ENCODE results near the gene RCAN2.

RCAN2 gene

DNA sequence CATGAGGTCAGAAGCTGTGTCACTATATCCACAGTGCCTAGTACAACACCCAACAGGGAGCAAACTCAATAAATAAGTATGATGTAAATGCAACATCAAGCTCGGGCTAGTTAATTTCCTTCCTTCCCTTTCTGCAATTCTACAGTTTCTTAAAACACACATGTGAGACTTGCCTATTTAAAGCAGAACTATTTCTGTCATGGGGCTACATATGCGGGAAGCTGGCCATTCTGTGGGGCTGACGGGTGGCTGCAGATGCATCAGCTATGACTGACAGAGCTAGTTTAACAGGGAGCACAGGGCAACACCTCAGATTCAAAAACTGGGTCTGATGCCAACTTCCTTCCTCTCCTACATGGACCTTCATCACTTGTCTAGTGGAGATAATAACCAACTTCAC is 202.4 kb downstream of the RCAN2 start:
- no peak for DNase-seq

GRCh38 chr6:46287681-46288080 is 203.6 kb downstream of the RCAN2 start:
- DNase-seq = no peak

GRCh38 chr6:46287043-46287442 is 204.2 kb downstream of the RCAN2 start:
- DNase-seq = no peak

- no peak for DNase-seq
These were observed 206.8 kb downstream of the RCAN2 start for GRCh38 chr6:46284475-46284874.

- DNase-seq = no peak
These were observed 210.1 kb downstream of the RCAN2 start for GRCh38 chr6:46281110-46281509.

DNA sequence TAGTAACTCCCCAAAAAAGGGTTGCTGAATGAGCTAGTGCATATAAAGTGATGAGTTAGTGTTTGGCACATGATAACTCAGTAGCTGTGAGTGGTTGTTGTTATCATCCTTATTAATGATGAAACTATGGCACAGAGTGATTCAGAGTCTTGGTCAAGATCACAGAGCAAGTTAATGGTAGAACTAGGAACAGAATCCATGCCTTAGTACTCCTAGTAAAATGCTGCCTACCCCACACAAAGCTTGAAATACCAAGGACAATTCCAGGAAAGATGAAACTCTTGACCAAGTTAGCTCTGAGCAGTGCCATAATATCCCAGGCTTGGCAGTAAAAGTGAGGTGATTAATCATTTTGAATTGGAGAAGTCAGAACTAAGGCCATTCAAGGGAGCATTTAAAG is 211.4 kb downstream of the RCAN2 start:
- DNase-seq = no peak

DNA sequence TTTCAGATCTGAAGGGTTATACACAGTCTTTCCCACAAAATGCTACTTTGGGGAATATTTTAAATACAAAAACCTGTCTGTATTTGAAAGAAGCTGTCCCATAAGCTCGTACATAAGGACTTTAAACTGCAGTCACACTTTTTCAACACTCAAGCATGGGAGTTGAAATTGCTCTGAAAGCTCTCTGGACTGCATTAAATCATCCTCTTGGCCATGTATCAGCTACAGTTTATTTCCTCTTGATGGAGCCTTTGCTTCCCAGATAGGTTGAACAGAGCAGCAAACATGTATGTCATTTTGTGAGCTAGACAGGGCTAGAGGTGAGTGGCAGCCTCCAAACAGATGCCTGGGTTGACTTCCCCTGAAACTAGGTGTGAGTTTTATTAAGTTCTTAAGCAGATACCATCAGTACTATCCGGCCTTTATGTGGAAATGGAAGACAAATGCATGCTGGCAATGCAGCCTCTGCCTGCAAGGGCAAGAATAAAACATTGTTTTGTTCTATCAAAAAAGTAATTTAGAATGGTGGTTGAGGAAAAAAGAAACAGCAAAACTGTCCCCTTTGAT is 214.6 kb downstream of the RCAN2 start:
- DNase-seq = no peak

- no peak for DNase-seq
These were observed 216.7 kb downstream of the RCAN2 start for GRCh38 chr6:46274502-46274901.

GRCh38 chr6:46273911-46274310 is 217.3 kb downstream of the RCAN2 start:
- no peak for DNase-seq

DNA sequence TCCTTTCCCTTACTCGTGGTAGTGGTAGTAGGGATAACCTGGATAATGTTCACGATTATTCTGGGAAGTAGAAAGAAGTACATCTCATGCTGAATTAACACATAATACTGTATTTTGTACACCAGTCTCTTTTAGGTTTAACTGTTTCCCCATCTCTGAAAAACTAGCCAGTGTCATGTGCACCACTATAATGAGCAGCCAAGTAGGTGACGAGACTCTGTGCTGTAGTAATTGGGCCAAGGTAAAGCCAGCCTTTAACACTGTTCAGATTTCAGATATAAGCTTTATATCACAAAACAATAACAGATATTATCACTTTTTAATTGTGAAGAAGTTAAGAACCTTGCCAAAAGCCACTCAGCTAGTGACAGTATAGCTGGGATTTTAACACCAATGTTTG is 219.5 kb downstream of the RCAN2 start:
- no peak for DNase-seq

- DNase-seq = no peak
These were observed 220.1 kb downstream of the RCAN2 start for GRCh38 chr6:46271107-46271506.

- DNase-seq = no peak
These were observed 220.9 kb downstream of the RCAN2 start for GRCh38 chr6:46270336-46270735.

GRCh38 chr6:46269447-46270229 is 221.6 kb downstream of the RCAN2 start:
- DNase-seq = no peak

DNA sequence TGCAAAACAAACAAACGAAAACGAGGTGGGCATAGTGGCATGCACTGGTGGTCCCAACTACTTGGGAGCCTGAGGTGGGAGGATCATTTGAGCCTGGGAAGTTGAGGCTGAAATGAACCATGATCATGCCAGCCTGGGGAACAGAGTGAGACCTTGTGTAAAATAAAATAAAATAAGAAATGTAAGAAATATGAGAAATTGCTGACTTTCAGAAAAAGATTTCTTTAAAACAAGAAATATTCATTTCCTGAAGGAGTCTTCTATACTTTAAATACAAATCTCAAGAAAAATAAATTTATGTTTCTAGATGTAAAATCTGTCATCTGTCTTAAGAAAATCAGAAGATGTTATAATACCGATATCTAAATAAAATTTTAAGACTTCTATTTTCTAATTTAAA is 223.7 kb downstream of the RCAN2 start:
- no peak for DNase-seq

DNA sequence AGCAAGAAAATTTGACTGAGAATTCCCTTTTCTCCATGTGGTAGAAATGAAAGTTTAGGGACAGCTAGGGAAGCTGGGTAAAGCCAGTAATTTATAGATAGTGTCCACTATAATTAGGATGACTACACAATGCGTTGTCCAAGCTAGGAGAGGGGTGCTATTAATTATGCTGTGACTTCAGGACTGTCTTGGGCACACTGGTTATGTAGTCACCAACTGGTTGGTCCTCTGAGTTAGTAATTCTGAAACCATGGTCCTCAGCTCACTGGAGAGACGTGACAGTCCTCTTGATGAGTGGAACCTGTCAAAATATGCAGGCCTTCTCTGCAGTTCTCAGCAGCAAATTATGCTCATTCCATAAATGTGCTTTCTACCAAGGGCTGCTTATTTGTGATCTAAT is 225.9 kb downstream of the RCAN2 start:
- DNase-seq = no peak

DNA sequence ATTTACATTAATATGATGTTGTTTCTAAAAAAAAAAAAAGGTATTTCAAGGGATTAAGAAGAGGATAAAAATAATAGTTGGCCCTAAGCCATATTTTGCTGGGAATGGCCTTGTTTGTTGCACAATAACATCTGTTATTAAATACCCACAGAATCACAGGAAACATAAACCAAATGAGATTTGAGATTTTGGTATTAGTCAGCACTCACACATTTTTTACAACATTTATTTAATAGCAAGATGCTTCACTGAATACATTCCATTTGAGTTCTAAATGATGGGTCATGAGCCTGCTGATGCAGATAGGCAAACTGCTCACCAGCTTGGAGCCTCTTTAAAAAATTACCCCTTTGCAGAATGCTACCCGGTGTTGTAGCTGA is 227.6 kb downstream of the RCAN2 start:
- no peak for DNase-seq

DNA sequence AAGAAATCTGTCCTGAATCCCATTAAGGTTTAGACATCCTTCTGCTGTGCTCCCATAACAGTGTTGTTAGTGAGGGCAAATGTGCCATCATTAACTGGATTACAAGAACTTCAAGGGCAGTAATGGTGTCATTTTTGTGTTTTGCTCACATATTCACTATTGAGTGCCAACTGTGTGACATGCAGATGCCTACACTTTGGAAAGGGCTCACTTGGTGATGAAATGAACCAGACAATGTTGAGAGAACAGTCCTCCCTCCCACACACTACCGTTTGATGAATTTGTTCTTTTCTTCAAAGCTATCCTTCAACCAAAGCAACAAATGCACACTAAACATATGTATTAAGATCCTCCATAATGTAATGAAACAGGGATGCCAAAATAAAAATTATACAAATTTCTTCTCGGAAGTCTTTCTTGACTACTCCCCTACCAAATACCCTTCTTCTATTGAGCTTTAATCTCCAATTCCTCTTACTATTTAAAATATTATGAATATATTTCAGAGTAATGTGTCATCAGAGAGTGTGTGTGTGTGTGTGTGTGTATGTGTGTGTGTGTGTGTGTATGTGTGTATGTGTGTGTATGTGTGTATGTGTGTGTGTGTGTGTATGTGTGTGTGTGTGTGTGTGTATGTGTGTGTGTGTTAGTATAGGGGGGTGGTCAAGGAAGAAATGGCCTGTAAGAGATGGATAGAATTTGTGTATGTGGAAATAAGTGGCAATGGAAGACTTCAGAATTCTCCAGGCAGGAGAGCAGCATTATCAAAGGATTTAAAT is 228.1 kb downstream of the RCAN2 start:
- DNase-seq = no peak

DNA sequence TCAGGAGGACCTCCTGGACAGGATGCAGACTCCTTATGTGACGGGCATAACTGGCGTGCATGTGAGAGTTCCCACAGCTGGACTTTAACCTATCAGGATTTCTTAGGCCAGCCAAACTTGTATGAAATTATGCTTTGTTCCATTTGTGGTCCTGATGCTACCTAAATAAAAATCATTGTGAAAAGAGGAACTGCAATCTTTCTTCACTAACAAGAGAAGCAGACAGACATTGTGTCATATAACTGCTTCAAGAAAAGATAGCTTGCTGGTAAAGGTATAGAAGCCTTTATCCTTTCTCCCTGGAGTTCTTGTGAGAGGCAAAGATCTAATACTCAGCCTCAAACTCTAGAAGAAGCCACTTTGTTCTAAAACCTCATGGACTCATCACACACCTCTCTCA is 233.0 kb downstream of the RCAN2 start:
- DNase-seq = no peak

DNA sequence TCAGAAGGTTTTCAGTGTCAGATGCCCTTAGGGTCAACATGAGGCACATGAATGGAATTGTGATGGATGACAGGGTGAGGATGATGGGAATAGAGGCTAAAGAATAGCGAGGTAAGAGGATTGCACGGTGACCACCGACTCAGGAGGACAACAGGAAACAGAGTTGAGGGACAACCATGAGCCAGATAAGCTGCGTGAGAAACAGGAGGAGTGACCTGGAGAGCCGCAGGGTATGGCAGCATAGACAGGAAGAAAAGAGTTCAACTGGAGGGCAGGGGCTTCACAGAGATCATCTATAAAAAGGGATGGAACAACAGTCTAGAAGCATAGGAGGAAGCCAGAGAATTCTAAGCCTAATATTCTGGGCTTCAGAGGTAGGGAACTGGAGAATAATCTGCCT is 235.7 kb downstream of the RCAN2 start:
- no peak for DNase-seq

DNA sequence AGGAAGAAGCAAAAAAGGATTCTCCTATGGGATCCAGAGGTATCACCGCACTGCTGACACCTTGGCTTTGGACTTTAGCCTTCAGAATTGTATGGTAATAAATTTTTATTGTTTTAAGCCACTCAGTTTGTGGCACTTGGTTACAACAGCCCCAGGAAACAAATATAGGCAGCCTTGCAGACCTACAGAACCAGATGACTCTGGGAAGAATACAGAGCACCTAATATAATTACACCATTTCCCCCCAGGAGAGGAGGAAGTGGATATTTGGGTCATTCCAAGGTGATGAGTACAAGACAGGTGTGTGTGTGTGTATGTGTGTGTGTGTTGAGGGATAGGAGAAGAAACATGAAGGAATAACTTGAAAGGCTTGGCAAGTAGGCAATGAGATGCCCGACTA is 236.3 kb downstream of the RCAN2 start:
- no peak for DNase-seq

- no peak for DNase-seq
These were observed 236.9 kb downstream of the RCAN2 start for GRCh38 chr6:46254331-46254730.

DNA sequence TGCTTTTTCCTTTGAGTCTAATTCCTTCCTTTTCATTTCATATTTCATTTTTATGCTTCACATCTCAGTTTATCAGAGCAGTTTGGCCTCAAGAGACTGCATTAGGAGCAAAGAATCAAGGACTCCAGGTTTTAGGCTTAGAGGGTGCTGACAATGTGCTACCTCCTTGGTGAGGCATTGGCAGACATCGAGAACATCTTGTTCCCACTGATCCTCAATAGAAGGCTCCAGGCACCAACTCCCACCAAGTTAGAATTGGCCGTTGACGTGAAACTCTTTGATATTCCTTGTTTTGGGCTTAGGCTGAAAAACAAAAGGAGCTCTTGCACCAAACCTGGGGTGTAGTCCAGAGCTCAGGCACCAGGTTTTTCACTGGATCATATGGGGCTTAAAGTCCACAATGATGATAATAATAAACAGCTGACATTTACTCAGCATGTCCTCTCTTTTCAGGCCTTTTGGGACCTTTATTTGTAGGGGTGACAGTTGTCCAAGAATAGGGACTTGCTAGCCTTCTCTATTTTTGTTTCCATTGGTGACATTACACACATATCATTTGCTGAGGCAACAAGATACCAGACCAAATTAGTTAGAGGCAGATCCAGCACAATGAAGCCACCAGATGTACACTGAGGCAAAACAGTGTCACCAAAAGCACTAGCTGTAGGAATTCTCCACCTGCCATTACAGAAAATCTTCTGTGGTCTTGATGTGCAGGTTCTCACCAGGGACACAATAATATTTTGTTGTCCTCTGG is 239.5 kb downstream of the RCAN2 start:
- no peak for DNase-seq

GRCh38 chr6:46248143-46248542 is 243.1 kb downstream of the RCAN2 start:
- no peak for DNase-seq

DNA sequence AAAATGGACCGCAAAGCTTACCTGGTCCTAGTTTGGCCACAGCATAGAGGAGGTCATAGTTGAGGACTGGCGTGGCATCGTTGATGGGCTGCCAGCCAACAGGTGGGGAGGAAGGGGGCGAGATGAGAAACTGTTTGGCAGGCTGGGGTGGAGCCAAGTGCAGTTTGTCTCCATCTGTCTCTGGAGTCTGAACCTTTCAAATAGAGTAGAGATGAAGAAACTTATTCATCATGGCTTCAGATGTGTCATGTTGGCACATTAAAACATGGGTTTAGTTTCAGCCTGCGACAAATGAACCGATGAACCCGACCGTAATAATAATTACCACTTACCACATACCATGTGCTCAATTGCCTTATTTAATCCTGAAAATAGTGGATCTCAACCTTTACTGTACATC is 244.5 kb downstream of the RCAN2 start:
- no peak for DNase-seq
